GM23338 (cell line): ENCODE data around the gene P4HTM.

Experiments used
- CREB1 ChIP-seq: fragments of 250-450 bp; sonication (Bioruptor Pico); IDR thresholded peaks from 2 replicates; pipeline ENCODE4 v1.5.0; 2020; ENCODE audit warnings: low read depth, mild to moderate bottlenecking, moderate library complexity
- CTCF ChIP-seq, 2 experiments: fragments of 200-600 bp in 1 of 2; sonication (generic) in 1 of 2; conservative IDR thresholded peaks; 2 replicates each; pipeline versions ENCODE4 v1.5.1 to v1.6.1; 2016 to 2017; ENCODE audit warnings: antibody characterized with exemption in 2 of 2, low read depth in 2 of 2, mild to moderate bottlenecking in 2 of 2, moderate library complexity in 1 of 2
- ETS1 ChIP-seq: IDR thresholded peaks from 2 replicates; pipeline ENCODE4 v1.6.1; 2016; ENCODE audit warnings: antibody characterized with exemption
- EZH2 ChIP-seq: fragments of 200-600 bp; sonication (generic); IDR thresholded peaks from one replicate; pipeline ENCODE4 v1.8.0; 2017; ENCODE audit warnings: antibody characterized with exemption, mild to moderate bottlenecking, low read depth; ENCODE audit not compliant: unreplicated experiment
- EZH2phosphoT487 ChIP-seq: fragments of 200-600 bp; sonication (generic); IDR thresholded peaks from one replicate; pipeline ENCODE4 v1.8.1; 2018; ENCODE audit warnings: antibody characterized with exemption; ENCODE audit not compliant: unreplicated experiment
- JUNB ChIP-seq: IDR thresholded peaks from one replicate; pipeline ENCODE4 v1.6.1; 2016; ENCODE audit warnings: antibody characterized with exemption; ENCODE audit not compliant: unreplicated experiment
- NANOG ChIP-seq: IDR thresholded peaks from 2 replicates; pipeline ENCODE4 v1.6.1; 2016; ENCODE audit warnings: antibody characterized with exemption, borderline replicate concordance
- POLR2AphosphoS5 ChIP-seq: IDR thresholded peaks from 2 replicates; pipeline ENCODE4 v1.6.1; 2016; ENCODE audit warnings: antibody characterized with exemption, low read depth
- REST ChIP-seq: IDR thresholded peaks from one replicate; pipeline ENCODE4 v1.6.1; 2018; ENCODE audit warnings: antibody characterized with exemption; ENCODE audit not compliant: unreplicated experiment

GRCh38 chr3:49035281-49035680, 45.2 kb downstream of the P4HTM start:
- no peak for TF ChIP-seq CTCF (conservative IDR thresholded peaks at IDR 0.05; ENCODE audit: low read depth in 2 of 2)
- TF ChIP-seq NANOG: no peak
- TF ChIP-seq CREB1 (CRISPR knock-in tag): no peak
- TF ChIP-seq EZH2: no peak
- no peak for TF ChIP-seq EZH2phosphoT487
- no peak for TF ChIP-seq POLR2AphosphoS5
- no peak for TF ChIP-seq ETS1
- TF ChIP-seq JUNB: no peak
- TF ChIP-seq REST: no peak
